Loucy (cell line): ENCODE measurements around the gene ERICH6.

ENCODE experiments used
- EZH2phosphoT487 ChIP-seq: fragments of 200-600 bp; IDR thresholded peaks from 2 replicates; pipeline ENCODE4 v1.6.1; 2018; ENCODE audit warnings: antibody characterized with exemption, mild to moderate bottlenecking, moderate library complexity, borderline replicate concordance
- TF ChIP-seq, protein P1 (sequence below): fragments of 200-600 bp; sonication (generic); conservative IDR thresholded peaks from 2 replicates; pipeline ENCODE4 v1.5.1; 2014; ENCODE audit warnings: mild to moderate bottlenecking, antibody characterized with exemption, low read length

DNA sequence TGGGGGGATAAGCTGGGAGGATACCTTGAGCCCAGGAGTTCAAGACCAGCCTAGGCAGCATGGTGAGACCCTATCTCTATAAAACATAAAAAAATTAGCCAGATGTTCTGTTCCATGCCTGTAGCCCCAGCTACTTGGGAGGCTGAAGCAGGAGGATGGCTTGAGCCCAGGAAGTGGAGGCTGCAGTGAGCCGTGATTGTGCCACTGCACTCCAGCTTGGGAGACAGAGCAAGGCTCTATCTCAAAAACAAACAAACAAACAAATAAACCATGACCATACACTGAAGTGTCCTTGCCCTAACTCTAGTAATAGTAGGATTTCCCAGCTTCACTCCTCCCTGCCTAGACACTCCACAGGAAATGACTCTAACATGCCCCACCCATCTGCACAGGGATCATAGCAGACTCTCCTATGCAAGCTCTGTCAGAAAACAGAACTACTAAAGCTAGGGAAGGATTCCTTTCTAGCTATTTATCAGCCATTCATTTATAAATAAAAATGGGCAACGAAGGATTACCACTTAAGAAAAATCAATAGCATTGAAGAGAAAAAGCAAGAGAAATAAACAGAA, 4.6 kb downstream of the ERICH6 start:
- TF ChIP-seq EZH2phosphoT487: no peak
- TF ChIP-seq, protein P1, sequence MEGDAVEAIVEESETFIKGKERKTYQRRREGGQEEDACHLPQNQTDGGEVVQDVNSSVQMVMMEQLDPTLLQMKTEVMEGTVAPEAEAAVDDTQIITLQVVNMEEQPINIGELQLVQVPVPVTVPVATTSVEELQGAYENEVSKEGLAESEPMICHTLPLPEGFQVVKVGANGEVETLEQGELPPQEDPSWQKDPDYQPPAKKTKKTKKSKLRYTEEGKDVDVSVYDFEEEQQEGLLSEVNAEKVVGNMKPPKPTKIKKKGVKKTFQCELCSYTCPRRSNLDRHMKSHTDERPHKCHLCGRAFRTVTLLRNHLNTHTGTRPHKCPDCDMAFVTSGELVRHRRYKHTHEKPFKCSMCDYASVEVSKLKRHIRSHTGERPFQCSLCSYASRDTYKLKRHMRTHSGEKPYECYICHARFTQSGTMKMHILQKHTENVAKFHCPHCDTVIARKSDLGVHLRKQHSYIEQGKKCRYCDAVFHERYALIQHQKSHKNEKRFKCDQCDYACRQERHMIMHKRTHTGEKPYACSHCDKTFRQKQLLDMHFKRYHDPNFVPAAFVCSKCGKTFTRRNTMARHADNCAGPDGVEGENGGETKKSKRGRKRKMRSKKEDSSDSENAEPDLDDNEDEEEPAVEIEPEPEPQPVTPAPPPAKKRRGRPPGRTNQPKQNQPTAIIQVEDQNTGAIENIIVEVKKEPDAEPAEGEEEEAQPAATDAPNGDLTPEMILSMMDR: no peak
